ENCODE data around the gene ARMC10.

- TF ChIP-seq CTCF (conservative IDR thresholded peaks at IDR 0.05; ENCODE audit: low read depth in 2 of 2) (no peak), EZH2phosphoT487 (IDR thresholded peaks at IDR 0.05; ENCODE audit: unreplicated experiment) (no peak), POLR2AphosphoS5 (IDR thresholded peaks at IDR 0.05; ENCODE audit: low read depth) (no peak), STAT1 (IDR thresholded peaks at IDR 0.05; ENCODE audit: unreplicated experiment) (no peak), ETS1 (IDR thresholded peaks at IDR 0.05) (no peak)
Observed at GRCh38 chr7:103141753-103142404, 66.9 kb downstream of the ARMC10 start.
